HepG2 (cell line): ENCODE measurements around the gene SAMSN1. TPM values are rescaled to one million over a fixed set of nuclear protein-coding genes. Genes with fewer than 3 reads are reported as not detected.

Source experiments
- ATAC-seq: fragments of 200-7000 bp; cut with Tn5 transposase; 3 replicates; pipeline ENCODE4 v1.9.1; 2020; ENCODE audit warnings: mild to moderate bottlenecking, moderate library complexity
- BruUV-seq: library from RNA; stranded (reverse); fragments of 400-500 nt; replicated peaks from 2 replicates; lab custom pipeline; 2021; lab: Mats Ljungman, UMichigan
- CTCF ChIA-PET: fragments of 300-600 bp; formaldehyde crosslinking; extraction: SDS; loops from one replicate; lab custom pipeline; 2021; ENCODE audit warnings: low total read pairs, inconsistent platforms, low intra/inter-chr PET ratio; lab: Yijun Ruan, JAX
- POLR2A ChIA-PET: fragments of 350-600 bp; sonication (Branson Sonifier 250); formaldehyde crosslinking; loops from one replicate; lab custom pipeline; 2020; ENCODE audit warnings: antibody characterized with exemption, inconsistent platforms; lab: Yijun Ruan, JAX
- DNase-seq: peaks from one replicate; pipeline ENCODE4 v3.0.0-alpha.2; 2015; ENCODE audit warnings: low spot score
- FAIRE-seq: peaks from 3 replicates; lab custom pipeline; 2011; peaks lifted over from hg19 to GRCh38; lab: Jason Lieb, UNC
- H2AFZ ChIP-seq: one replicate; pipeline ENCODE4 v1.6.1; 2011; ENCODE audit warnings: low read length, inconsistent platforms
- H3K27ac ChIP-seq: fragments of 300-600 bp; 3 replicates; pipeline ENCODE4 v1.8.0; 2011; ENCODE audit warnings: mixed run types, mild to moderate bottlenecking, mixed read lengths, low read length, inconsistent platforms; ENCODE audit not compliant: insufficient read depth; ENCODE audit errors: extremely low read length
- H3K27me3 ChIP-seq, 2 experiments: fragments of 200-600 bp in 1 of 2; 2 replicates in 1 of 2; 3 replicates in 1 of 2; pipeline versions ENCODE4 v1.6.0 to v1.8.0; 2011; ENCODE audit warnings: low read length in 2 of 2, mild to moderate bottlenecking in 2 of 2, moderate library complexity in 2 of 2, inconsistent platforms in 1 of 2; ENCODE audit not compliant: insufficient read depth in 2 of 2, control insufficient read depth in 1 of 2
- H3K36me3 ChIP-seq, 2 experiments: fragments of 200-600 bp in 1 of 2; replicated peaks in 1 of 2; 2 replicates in 1 of 2; 3 replicates in 1 of 2; pipeline versions ENCODE4 v1.5.1 to v1.8.0; 2011; ENCODE audit warnings: low read length in 2 of 2, inconsistent platforms in 1 of 2; ENCODE audit not compliant: insufficient read depth in 2 of 2, control insufficient read depth in 1 of 2
- H3K4me1 ChIP-seq: 2 replicates; pipeline ENCODE4 v1.5.1; 2012; ENCODE audit warnings: low read length, inconsistent platforms; ENCODE audit not compliant: insufficient read depth
- H3K4me2 ChIP-seq: 2 replicates; pipeline ENCODE4 v1.6.0; 2011; ENCODE audit warnings: low read depth, low read length, inconsistent platforms
- H3K4me3 ChIP-seq, 3 experiments: fragments of 200-600 bp in 1 of 3; sonication (generic), shearing (Covaris generic) in 1 of 3; replicated peaks in 1 of 3; 2 replicates each; pipeline ENCODE4 v1.5.1; 2011 to 2016; ENCODE audit warnings: low read length in 3 of 3, inconsistent platforms in 2 of 3, low read depth in 2 of 3, mild to moderate bottlenecking in 2 of 3, control low read depth in 1 of 3, mixed read lengths in 1 of 3; ENCODE audit not compliant: insufficient read depth in 1 of 3
- H3K79me2 ChIP-seq: one replicate; pipeline ENCODE4 v1.6.1; 2011; ENCODE audit warnings: low read length, inconsistent platforms; ENCODE audit not compliant: insufficient read depth
- H3K9ac ChIP-seq: 2 replicates; pipeline ENCODE4 v1.6.0; 2011; ENCODE audit warnings: mild to moderate bottlenecking, low read depth, low read length, inconsistent platforms; ENCODE audit not compliant: insufficient read depth
- H3K9me3 ChIP-seq: 2 replicates; pipeline ENCODE4 v1.5.1; 2012; ENCODE audit warnings: mild to moderate bottlenecking, low read length
- H4K20me1 ChIP-seq: 2 replicates; pipeline ENCODE4 v1.6.0; 2011; ENCODE audit warnings: inconsistent platforms, mild to moderate bottlenecking, low read length, moderate library complexity; ENCODE audit not compliant: insufficient read depth
- ATF7 ChIP-seq, 2 experiments: fragments of 450-650 bp in 1 of 2; sonication (generic) in 1 of 2; formaldehyde crosslinking in 1 of 2; IDR thresholded peaks; 2 replicates each; pipeline versions ENCODE4 v1.4.0 to v1.6.1; 2016 to 2020; ENCODE audit warnings: antibody characterized with exemption in 1 of 2, mild to moderate bottlenecking in 1 of 2, missing genetic modification reagents in 1 of 2
- MNT ChIP-seq: fragments of 450-650 bp; IDR thresholded peaks from 2 replicates; pipeline ENCODE4 v1.6.1; 2016
- NR2F6 ChIP-seq, 2 experiments: IDR thresholded peaks; 2 replicates each; pipeline ENCODE4 v1.6.1; 2016; ENCODE audit warnings: antibody characterized with exemption in 1 of 2, mild to moderate bottlenecking in 1 of 2
- POLR2AphosphoS2 ChIP-seq: IDR thresholded peaks from 2 replicates; pipeline ENCODE4 v1.6.1; 2011; ENCODE audit warnings: low read depth, low read length, improper control_type of control experiment
- RNF219 ChIP-seq: sonication (generic); formaldehyde crosslinking; IDR thresholded peaks from 2 replicates; pipeline ENCODE4 v1.5.0; 2020; ENCODE audit warnings: mild to moderate bottlenecking, missing genetic modification reagents
- ZNF280D ChIP-seq: sonication (generic); formaldehyde crosslinking; IDR thresholded peaks from 2 replicates; pipeline ENCODE4 v1.5.1; 2020; ENCODE audit warnings: mild to moderate bottlenecking, missing genetic modification reagents
- ZNF431 ChIP-seq: sonication (generic); formaldehyde crosslinking; IDR thresholded peaks from 2 replicates; pipeline ENCODE4 v1.9.0; 2022; ENCODE audit warnings: missing genetic modification reagents, low read depth, mild to moderate bottlenecking, borderline replicate concordance
- ZNF569 ChIP-seq: sonication (generic); formaldehyde crosslinking; IDR thresholded peaks from 2 replicates; pipeline ENCODE4 v1.5.0; 2020; ENCODE audit warnings: mild to moderate bottlenecking, missing genetic modification reagents, moderate library complexity, borderline replicate concordance
- ZNF646 ChIP-seq: sonication (generic); formaldehyde crosslinking; IDR thresholded peaks from 2 replicates; pipeline ENCODE4 v1.9.0; 2021; ENCODE audit warnings: mild to moderate bottlenecking, missing genetic modification reagents
- ZSCAN22 ChIP-seq: sonication (generic); formaldehyde crosslinking; IDR thresholded peaks from 2 replicates; pipeline ENCODE4 v1.4.0; 2020; ENCODE audit warnings: mild to moderate bottlenecking, missing genetic modification reagents
- WGBS: methylation state at CpG from one replicate; pipeline ENCODE4 v1.1.6; 2017; ENCODE audit warnings: low lambda C conversion rate; 5-methylcytosine and 5-hydroxymethylcytosine counted together
- in situ Hi-C: cut with HindIII; loops from 2 replicates; pipeline ENCODE4 v1.10.0; 2017; ENCODE audit warnings: low pct_unique_long_range_greater_than_20kb; ENCODE audit not compliant: extremely low pct_ligation_motif_present
- intact Hi-C: fragments of 100-400 bp; cut with micrococcal nuclease; formaldehyde crosslinking; loops from one replicate; pipeline ENCODE4 v1.10.0; 2022; ENCODE audit not compliant: unreplicated experiment
- polyA plus RNA-seq, 8 experiments: library from polyadenylated mRNA; depleted of rRNA in 3 of 8; stranded (reverse) in 7 of 8; unstranded in 1 of 8; fragments of >200 nt; fragmentation: Illumina TruSeq in 4 of 8; extraction: Trizol in 4 of 8; gene quantifications; 2 replicates each; pipeline versions ENCODE4 v1.2.1 to v1.2.3, GENCODE V29; 2011 to 2016; ENCODE audit warnings: low read depth in 4 of 8, missing spikeins in 1 of 8, mixed read lengths in 1 of 8; ENCODE audit not compliant: insufficient read depth in 1 of 8
- total RNA-seq, 5 experiments: library from RNA; depleted of rRNA; stranded (reverse); fragments of >200 nt; fragmentation: Illumina TruSeq; extraction: Trizol; gene quantifications; 2 replicates each; pipeline ENCODE4 v1.2.3, GENCODE V29; 2016; ENCODE audit warnings: low read depth in 1 of 5

The SAMSN1 gene
- total and polyA plus RNA-seq, 2 of the 13 experiments (the other 11 are each of a cell fraction or from before 2014, with no cell fraction given) = 0.09 TPM; not detected in 1

GRCh38 chr21:14477133-14477532, 69.0 kb downstream of the SAMSN1 start:
- no peaks in the 10 kb centered on the region for H3K36me3 ChIP-seq
- H3K27ac ChIP-seq = no peak overlapping the region
- intact Hi-C loops = no loop called here
- no peak overlapping the region for H3K4me3 ChIP-seq
- H4K20me1 ChIP-seq = no peaks in the 10 kb centered on the region
- ATAC-seq = no peak
- no peaks in the 10 kb centered on the region for H3K27me3 ChIP-seq
- H3K4me1 ChIP-seq = no peaks in the 10 kb centered on the region
- ChIA-PET CTCF (no interaction called here), POLR2A (no interaction called here)
- no TSS peak for BruUV-seq
- 0% methylated on average over 2 of the region's 2 CpGs for WGBS
- H3K9me3 ChIP-seq = no peaks in the 10 kb centered on the region
- in situ Hi-C loops = no loop called here
- no peak overlapping the region for H3K4me2 ChIP-seq
- H3K79me2 ChIP-seq = no peaks in the 10 kb centered on the region
- H3K9ac ChIP-seq = no peak overlapping the region
- no peak for DNase-seq
- no peak overlapping the region for H2AFZ ChIP-seq
- FAIRE-seq = no peak
- TF ChIP-seq ZSCAN22 (CRISPR knock-in tag) (no peak), RNF219 (CRISPR knock-in tag) (no peak), ZNF569 (CRISPR knock-in tag) (no peak), NR2F6 (IDR thresholded peaks at IDR 0.05) (no peak), NR2F6 (CRISPR knock-in tag; IDR thresholded peaks at IDR 0.05) (no peak), ZNF646 (CRISPR knock-in tag) (no peak), ZNF431 (no peak), POLR2AphosphoS2 (no peak), ZNF280D (no peak), MNT (no peak), ATF7 (IDR thresholded peaks at IDR 0.05) (no peak), ATF7 (CRISPR knock-in tag; IDR thresholded peaks at IDR 0.05) (no peak)
